SU-DHL-6 (cell line): Measurements from ENCODE around the gene SETBP1.

Source experiments
- EZH2phosphoT487 ChIP-seq: fragments of 200-600 bp; sonication (generic), shearing (Covaris generic); conservative IDR thresholded peaks from 2 replicates; pipeline ENCODE4 v1.6.1; 2018; ENCODE audit warnings: mild to moderate bottlenecking, antibody characterized with exemption, low read length, moderate library complexity, mixed read lengths
- TF ChIP-seq, protein P1 (sequence below): fragments of 200-600 bp; sonication (generic); IDR thresholded peaks from one replicate; pipeline ENCODE4 v1.5.1; 2017; ENCODE audit warnings: antibody characterized with exemption, mild to moderate bottlenecking, low read length, moderate library complexity; ENCODE audit not compliant: insufficient read depth, poor library complexity, severe bottlenecking

DNA sequence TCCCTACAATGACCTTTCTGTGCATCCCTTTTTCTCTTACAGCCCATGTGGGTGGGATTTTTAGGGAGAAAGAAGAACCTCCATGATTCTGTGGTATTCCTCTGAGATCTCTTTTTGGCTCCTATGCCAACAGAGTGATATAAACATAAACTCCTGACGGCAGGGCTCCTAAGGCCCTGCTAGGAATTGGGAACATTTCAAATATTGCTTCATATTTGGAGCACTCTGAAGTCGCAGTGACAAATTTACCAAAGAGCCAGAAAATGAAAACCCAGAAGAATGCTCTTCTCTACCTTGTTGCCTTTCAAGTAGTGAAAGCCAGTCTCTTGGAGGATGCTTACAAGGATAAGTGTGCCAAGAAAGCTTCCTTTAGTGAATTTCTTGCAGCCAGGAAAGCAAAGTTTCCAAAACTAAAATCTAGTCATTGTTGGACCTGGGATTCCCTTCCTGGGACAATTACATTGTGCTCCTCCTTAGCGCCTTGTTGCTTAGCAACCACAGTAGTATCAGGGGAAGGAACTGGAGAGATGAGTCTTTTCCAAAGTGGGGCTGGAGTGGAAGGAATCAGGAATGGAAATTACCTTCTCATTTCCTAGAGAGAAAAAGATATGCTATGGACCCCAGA lies 7.3 kb upstream of the SETBP1 start:
- TF ChIP-seq, protein P1, sequence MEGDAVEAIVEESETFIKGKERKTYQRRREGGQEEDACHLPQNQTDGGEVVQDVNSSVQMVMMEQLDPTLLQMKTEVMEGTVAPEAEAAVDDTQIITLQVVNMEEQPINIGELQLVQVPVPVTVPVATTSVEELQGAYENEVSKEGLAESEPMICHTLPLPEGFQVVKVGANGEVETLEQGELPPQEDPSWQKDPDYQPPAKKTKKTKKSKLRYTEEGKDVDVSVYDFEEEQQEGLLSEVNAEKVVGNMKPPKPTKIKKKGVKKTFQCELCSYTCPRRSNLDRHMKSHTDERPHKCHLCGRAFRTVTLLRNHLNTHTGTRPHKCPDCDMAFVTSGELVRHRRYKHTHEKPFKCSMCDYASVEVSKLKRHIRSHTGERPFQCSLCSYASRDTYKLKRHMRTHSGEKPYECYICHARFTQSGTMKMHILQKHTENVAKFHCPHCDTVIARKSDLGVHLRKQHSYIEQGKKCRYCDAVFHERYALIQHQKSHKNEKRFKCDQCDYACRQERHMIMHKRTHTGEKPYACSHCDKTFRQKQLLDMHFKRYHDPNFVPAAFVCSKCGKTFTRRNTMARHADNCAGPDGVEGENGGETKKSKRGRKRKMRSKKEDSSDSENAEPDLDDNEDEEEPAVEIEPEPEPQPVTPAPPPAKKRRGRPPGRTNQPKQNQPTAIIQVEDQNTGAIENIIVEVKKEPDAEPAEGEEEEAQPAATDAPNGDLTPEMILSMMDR = no peak
- TF ChIP-seq EZH2phosphoT487 = no peak
